Tibial nerve (tissue), 4 donors: ENCODE data around the gene FBXL17.
"Not testable (repeated sequence)": the region's sequence is repeated elsewhere in the genome, so short reads cannot be mapped to it uniquely, and the experiment has no call there.

ENCODE experiments used
- EP300 ChIP-seq, 2 donors: sonication (generic); formaldehyde crosslinking; IDR thresholded peaks; one replicate each; pipeline ENCODE4 v1.6.1; 2017; ENCODE audit warnings: antibody characterized with exemption in 2 of 2, mild to moderate bottlenecking in 1 of 2
- POLR2A ChIP-seq, 2 donors: fragments of 450-650 bp; IDR thresholded peaks; one replicate each; pipeline ENCODE4 v1.6.1; 2017; ENCODE audit warnings: antibody characterized with exemption in 2 of 2, mild to moderate bottlenecking in 2 of 2, moderate library complexity in 2 of 2
- TF ChIP-seq, protein P1 (sequence below), 5 experiments: fragments of 200-600 bp in 3 of 5; fragments of 450-650 bp in 2 of 5; sonication (generic) in 3 of 5; IDR thresholded peaks; one replicate each; pipeline ENCODE4 v1.5.1; 2016 to 2019; ENCODE audit warnings: antibody characterized with exemption in 5 of 5, mild to moderate bottlenecking in 3 of 5, moderate library complexity in 2 of 5

DNA sequence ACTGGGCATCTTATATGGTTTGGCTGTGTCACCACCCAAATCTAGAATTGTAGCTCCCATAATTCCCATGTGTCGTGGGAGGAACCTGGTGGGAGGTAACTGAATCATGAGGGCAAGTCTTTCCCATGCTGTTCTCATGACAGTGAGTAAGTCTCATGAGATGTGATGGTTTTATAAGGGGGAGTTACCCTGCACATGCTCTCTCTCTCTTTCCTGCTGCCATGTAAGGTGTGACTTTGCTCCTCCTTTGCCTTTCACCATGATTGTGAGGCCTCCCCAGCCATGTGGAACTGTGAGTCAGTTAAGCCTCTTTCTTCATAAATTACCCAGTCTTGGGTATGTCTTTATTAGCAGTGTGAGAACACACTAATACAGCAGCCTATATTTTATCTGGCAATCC, 229.0 kb downstream of the FBXL17 start:
- TF ChIP-seq, protein P1, sequence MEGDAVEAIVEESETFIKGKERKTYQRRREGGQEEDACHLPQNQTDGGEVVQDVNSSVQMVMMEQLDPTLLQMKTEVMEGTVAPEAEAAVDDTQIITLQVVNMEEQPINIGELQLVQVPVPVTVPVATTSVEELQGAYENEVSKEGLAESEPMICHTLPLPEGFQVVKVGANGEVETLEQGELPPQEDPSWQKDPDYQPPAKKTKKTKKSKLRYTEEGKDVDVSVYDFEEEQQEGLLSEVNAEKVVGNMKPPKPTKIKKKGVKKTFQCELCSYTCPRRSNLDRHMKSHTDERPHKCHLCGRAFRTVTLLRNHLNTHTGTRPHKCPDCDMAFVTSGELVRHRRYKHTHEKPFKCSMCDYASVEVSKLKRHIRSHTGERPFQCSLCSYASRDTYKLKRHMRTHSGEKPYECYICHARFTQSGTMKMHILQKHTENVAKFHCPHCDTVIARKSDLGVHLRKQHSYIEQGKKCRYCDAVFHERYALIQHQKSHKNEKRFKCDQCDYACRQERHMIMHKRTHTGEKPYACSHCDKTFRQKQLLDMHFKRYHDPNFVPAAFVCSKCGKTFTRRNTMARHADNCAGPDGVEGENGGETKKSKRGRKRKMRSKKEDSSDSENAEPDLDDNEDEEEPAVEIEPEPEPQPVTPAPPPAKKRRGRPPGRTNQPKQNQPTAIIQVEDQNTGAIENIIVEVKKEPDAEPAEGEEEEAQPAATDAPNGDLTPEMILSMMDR (IDR thresholded peaks at IDR 0.05) = not testable (repeated sequence)
- not testable (repeated sequence) for TF ChIP-seq POLR2A, EP300 (IDR thresholded peaks at IDR 0.05)
